Measurements from ENCODE around the gene TRPV5.

DNA sequence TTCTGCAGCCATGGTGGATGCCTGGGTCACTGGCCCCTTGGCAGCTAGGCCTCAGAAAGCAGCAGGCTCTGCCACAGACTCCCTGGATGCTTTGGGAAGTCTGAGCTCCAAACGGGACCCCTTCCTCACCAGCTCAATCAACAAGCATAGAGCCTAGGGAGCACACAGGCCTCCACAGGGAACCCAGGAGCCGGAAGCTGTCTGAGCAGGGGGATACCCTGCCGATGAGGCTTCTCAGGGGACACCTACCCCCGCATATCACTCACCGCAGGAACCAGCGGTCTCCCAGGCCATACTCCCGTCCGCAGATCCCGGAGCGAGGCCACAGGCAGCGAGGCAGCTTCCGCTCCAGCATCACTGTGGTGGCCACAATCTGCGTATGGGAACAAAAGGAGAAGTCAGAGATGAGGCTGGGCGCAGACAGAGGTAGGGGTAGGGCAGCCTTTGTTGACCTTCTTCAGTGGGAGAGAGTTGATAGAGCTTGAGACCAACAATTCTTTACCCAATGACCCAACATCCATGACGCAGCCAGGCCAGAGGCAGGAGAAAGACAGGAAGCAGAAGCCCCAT lies 61.4 kb downstream of the TRPV5 start:
- TF ChIP-seq, protein P1, sequence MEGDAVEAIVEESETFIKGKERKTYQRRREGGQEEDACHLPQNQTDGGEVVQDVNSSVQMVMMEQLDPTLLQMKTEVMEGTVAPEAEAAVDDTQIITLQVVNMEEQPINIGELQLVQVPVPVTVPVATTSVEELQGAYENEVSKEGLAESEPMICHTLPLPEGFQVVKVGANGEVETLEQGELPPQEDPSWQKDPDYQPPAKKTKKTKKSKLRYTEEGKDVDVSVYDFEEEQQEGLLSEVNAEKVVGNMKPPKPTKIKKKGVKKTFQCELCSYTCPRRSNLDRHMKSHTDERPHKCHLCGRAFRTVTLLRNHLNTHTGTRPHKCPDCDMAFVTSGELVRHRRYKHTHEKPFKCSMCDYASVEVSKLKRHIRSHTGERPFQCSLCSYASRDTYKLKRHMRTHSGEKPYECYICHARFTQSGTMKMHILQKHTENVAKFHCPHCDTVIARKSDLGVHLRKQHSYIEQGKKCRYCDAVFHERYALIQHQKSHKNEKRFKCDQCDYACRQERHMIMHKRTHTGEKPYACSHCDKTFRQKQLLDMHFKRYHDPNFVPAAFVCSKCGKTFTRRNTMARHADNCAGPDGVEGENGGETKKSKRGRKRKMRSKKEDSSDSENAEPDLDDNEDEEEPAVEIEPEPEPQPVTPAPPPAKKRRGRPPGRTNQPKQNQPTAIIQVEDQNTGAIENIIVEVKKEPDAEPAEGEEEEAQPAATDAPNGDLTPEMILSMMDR (IDR thresholded peaks at IDR 0.05) = no peak
- no peak for TF ChIP-seq POLR2A (IDR thresholded peaks at IDR 0.05)
- no peak for TF ChIP-seq EP300 (IDR thresholded peaks at IDR 0.05)
- no peak for TF ChIP-seq POLR2AphosphoS5 (IDR thresholded peaks at IDR 0.05)
